Measurements from ENCODE around the gene FFAR1. TPM values are rescaled to one million over a fixed set of nuclear protein-coding genes. Genes with fewer than 3 reads are reported as not detected.

FFAR1 gene
- total RNA-seq, 2 experiments from 2014 or later: not detected

- POLR2A ChIA-PET: no interaction called here
- Mint-ChIP-seq H3K27ac (no peak overlapping the region), H3K4me1 (no peaks in the 10 kb centered on the region), H3K9me3 (no peaks in the 10 kb centered on the region), H3K27me3 (peaks cover 5% of the 10 kb centered on the region), H3K4me3 (no peak overlapping the region), H3K36me3 (no peaks in the 10 kb centered on the region)
- DNase-seq: no peak
- ATAC-seq (ENCODE audit: low read depth): no peak
Observed at GRCh38 chr19:35309481-35310279, 38.0 kb upstream of the FFAR1 start.

DNA sequence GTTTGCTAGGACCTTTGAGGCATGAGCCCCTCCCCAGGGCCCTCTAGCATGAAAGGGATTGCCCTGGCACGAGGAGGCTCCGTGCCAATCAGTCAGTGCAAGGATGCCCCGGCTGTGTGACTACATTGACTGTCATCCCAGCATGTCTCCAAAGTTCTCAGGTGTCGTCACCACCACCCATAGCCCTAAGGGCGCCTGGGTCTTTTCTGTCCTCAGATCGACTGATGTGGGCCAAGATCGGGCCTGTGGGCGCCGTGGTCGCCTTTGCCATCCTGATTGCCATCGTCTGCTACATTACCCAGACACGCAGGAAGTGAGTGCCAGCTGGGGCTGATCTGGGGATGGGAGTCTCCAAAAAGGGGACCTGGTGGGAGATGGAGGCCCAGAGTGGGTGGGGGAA is 37.4 kb upstream of the FFAR1 start:
- ATAC-seq (ENCODE audit: low read depth) (no peak), DNase-seq (no peak)
- Mint-ChIP-seq H3K4me1 (no peaks in the 10 kb centered on the region), H3K4me3 (no peak overlapping the region), H3K36me3 (no peaks in the 10 kb centered on the region), H3K27ac (no peak overlapping the region), H3K27me3 (peaks cover 5% of the 10 kb centered on the region), H3K9me3 (no peaks in the 10 kb centered on the region)
- POLR2A ChIA-PET: no interaction called here

DNA sequence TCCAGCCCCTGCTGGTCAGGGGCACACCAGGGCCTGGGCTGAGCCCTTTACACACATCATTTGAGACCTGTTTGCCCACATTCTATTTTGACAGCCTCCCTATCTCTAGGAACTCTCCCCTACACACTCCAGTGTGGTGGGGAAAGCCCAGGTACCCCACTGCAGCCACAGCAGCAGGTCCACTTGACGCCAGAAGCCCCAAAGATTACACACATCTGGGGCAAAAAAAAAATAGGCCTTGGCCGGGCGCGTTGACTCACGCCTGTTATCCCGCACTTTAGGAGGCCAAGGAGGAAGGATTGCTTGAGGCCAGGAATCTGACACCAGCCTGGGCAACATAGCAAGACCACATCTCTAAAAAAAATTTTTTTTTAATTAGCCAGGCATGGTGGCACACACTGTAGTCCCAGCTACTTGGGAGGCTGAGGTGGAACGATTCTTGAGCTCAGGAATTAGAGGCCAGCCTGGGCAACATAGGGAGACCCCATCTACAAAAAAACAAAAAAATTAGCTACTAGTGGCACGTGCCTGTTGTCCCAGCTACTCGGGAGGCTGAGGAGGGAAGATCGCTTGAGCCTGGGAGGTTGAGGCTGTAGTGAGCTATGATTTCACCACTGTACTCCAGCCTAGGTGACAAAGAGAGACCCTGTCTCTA is 36.8 kb upstream of the FFAR1 start:
- Mint-ChIP-seq H3K36me3 (no peaks in the 10 kb centered on the region), H3K27me3 (peaks cover 5% of the 10 kb centered on the region), H3K9me3 (no peaks in the 10 kb centered on the region), H3K4me3 (no peak overlapping the region), H3K4me1 (no peaks in the 10 kb centered on the region), H3K27ac (no peak overlapping the region)
- POLR2A ChIA-PET: no interaction called here
- no peak for ATAC-seq (ENCODE audit: low read depth)
- no peak for DNase-seq

DNA sequence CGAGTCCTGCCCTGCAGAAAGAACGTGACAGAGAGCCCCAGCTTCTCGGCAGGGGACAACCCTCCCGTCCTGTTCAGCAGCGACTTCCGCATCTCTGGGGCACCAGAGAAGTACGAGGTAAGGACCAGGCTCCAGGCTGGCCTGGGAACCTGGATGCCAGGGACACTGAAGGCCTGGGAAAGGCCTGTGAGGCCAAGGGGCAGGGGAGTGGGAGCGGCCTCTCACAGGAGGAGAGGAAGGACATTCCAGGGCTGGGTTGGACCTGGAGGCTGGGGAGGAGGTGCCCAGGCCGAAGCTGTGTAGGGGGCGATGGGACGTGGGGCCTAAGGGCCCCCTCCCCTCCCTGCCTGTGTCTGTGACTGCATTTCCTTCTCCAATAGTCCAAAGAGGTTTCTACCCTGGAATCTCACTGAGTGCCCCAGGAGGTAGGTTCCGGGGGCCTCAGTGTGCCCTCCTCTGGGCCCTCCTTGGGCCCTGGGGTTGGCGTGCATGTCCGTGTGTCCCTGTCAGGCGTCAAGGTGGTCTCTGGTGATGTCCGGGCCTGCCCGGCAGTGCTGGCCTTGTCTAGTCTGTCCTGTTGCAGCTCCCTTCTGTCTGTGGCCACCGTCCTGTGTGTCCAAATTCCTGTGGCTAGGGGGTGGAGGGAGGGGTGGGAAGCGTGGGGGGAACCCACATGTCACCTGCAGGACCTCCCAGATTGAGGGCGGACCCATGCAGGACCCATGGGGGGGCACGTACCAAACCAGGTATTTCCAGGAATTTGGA is 35.6 kb upstream of the FFAR1 start:
- H3K4me3 Mint-ChIP-seq: no peak overlapping the region
- no peak overlapping the region for H3K27ac Mint-ChIP-seq

DNA sequence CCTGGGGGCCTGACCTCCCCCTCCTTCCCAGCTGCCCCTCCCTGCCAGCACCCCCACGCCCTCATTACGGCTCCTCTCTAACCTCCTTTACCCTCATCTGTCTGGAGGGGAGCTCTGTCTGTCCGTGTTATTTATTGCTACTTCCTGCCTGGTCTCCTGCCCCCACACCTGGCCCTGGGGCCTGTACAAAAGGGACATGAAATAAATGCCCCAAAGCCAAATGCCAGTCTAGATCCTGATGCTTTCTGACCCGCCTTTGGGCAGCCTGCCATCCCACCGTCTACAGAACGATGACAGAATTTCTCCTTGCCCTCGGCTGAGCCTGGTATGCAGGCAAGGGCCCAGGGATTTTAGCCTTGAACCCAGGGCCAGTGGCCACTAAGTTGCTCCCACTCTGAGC is 34.1 kb upstream of the FFAR1 start:
- no peaks in the 10 kb centered on the region for H3K36me3 Mint-ChIP-seq
- H3K4me1 Mint-ChIP-seq: peaks cover 2% of the 10 kb centered on the region
- POLR2A ChIA-PET: interaction anchor here (1.0 kb wide), 1 partner anchor 103 kb away, joined by 3 read pairs; no protein-coding TSS in a partner anchor
- H3K27ac Mint-ChIP-seq: no peak overlapping the region
- H3K9me3 Mint-ChIP-seq: no peaks in the 10 kb centered on the region
- ATAC-seq (ENCODE audit: low read depth) (no peak), DNase-seq (no peak)
- no peak overlapping the region for H3K4me3 Mint-ChIP-seq
- H3K27me3 Mint-ChIP-seq: peaks cover 5% of the 10 kb centered on the region

More for the DNA sequence above, 35.6 kb upstream of the FFAR1 start:
- H3K27me3 Mint-ChIP-seq: peaks cover 5% of the 10 kb centered on the region
- no peaks in the 10 kb centered on the region for H3K9me3 Mint-ChIP-seq
- DNase-seq: no peak
- POLR2A ChIA-PET: no interaction called here
- H3K36me3 Mint-ChIP-seq: no peaks in the 10 kb centered on the region
- no peaks in the 10 kb centered on the region for H3K4me1 Mint-ChIP-seq
- no peak for ATAC-seq (ENCODE audit: low read depth)

- H3K36me3 Mint-ChIP-seq: no peaks in the 10 kb centered on the region
- peaks cover 7% of the 10 kb centered on the region for H3K4me1 Mint-ChIP-seq
- DNase-seq (no peak), ATAC-seq (ENCODE audit: low read depth) (no peak)
- H3K27ac Mint-ChIP-seq: no peak overlapping the region
- no peak overlapping the region for H3K4me3 Mint-ChIP-seq
- POLR2A ChIA-PET: interaction anchor here (1.0 kb wide), 1 partner anchor 104 kb away, joined by 3 read pairs; no protein-coding TSS in a partner anchor
- H3K27me3 Mint-ChIP-seq: peaks cover under 1% of the 10 kb centered on the region
- no peaks in the 10 kb centered on the region for H3K9me3 Mint-ChIP-seq
Observed at GRCh38 chr19:35314031-35314430, 33.7 kb upstream of the FFAR1 start.

GRCh38 chr19:35314858-35315470 is 32.7 kb upstream of the FFAR1 start:
- Mint-ChIP-seq H3K27me3 (no peaks in the 10 kb centered on the region), H3K9me3 (no peaks in the 10 kb centered on the region), H3K36me3 (no peaks in the 10 kb centered on the region), H3K27ac (no peak overlapping the region), H3K4me1 (peaks cover 7% of the 10 kb centered on the region), H3K4me3 (no peak overlapping the region)
- DNase-seq (no peak), ATAC-seq (ENCODE audit: low read depth) (no peak)
- POLR2A ChIA-PET: no interaction called here

GRCh38 chr19:35315883-35316282 is 31.8 kb upstream of the FFAR1 start:
- Mint-ChIP-seq H3K4me3 (no peak overlapping the region), H3K36me3 (no peaks in the 10 kb centered on the region), H3K9me3 (no peaks in the 10 kb centered on the region), H3K4me1 (peaks cover 7% of the 10 kb centered on the region), H3K27me3 (no peaks in the 10 kb centered on the region), H3K27ac (no peak overlapping the region)
- no peak for ATAC-seq (ENCODE audit: low read depth)
- DNase-seq: no peak
- POLR2A ChIA-PET: no interaction called here

- Mint-ChIP-seq H3K36me3 (no peaks in the 10 kb centered on the region), H3K27ac (no peak overlapping the region), H3K4me3 (no peak overlapping the region), H3K27me3 (peaks cover 4% of the 10 kb centered on the region), H3K4me1 (peaks cover 7% of the 10 kb centered on the region), H3K9me3 (no peaks in the 10 kb centered on the region)
- no peak for ATAC-seq (ENCODE audit: low read depth)
- DNase-seq: no peak
- POLR2A ChIA-PET: no interaction called here
Observed at GRCh38 chr19:35316560-35316959, 31.1 kb upstream of the FFAR1 start.

DNA sequence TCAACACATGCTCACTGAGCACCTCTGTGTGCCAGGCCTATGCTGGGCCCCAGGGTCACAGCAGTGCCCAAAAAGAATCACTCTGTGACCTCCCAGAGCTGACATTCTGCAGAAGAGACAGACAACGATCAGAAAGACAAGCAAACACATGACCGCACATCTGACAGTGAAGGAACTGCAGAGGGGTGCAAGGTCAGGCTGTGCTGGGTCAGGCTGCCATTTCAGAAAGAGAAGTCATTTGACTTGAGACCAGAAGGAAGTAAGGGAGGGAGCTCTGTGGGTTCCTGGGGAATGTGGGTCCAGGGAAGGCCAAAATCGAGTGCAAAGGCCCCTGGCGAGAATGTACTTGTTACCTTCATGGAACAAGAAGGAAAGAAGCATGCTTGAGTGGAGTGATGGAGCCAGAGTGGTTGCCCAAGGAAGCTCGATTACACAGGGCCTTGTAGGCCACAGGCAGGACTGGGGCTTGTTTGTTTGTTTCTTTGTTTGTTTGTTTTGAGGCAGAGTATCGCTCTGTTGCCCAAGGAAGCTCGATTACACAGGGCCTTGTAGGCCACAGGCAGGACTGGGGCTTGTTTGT is 30.1 kb upstream of the FFAR1 start:
- H3K9me3 Mint-ChIP-seq: peaks cover 2% of the 10 kb centered on the region
- no peak for ATAC-seq (ENCODE audit: low read depth)

DNA sequence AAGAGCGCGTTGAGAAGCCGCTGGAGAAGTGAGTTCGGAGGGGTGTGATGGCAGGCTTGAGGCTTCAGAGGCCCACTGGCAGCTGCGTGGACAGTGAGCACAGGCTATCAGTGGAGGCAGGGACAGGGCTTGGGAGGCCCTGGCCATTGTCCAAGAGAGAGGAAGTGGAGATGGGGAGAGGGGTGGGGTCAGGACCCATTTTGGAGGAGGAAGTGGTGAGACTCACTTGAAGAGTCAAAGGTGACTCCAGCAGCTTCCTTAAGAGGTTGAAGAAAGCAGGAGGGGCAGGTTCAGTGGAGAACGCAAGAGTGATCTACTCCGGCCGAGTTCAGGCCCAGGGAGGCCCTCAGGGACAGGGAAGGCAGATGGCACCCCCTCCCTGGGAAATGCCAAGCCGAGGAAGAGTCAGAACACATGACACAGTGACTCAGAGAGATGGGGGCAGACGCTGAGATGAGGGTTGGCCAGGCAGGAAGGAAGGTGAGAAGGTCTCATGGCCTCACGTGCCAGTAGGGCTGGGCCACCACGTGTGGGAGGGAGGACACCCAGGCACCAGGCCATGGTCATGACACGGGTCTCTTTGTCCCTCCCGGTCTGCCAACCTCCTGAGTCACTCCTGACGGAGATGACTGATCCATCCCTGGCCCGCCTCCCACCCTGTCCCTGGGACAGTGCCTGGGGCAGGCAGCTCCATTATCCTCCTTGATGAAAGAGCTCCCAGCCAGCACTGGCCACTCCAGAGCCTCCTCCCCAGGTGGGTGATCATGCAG is 28.8 kb upstream of the FFAR1 start:
- Mint-ChIP-seq H3K9me3 (peaks cover 2% of the 10 kb centered on the region), H3K36me3 (peaks cover 2% of the 10 kb centered on the region), H3K4me1 (peaks cover 7% of the 10 kb centered on the region), H3K27ac (peak overlapping the region; percentile 81), H3K4me3 (peak overlapping the region; percentile 7), H3K27me3 (peaks cover 9% of the 10 kb centered on the region)
- POLR2A ChIA-PET: interaction anchor here (0.5 kb wide), 1 partner anchor 28 kb away, joined by 3 read pairs; no protein-coding TSS in a partner anchor
- ATAC-seq (ENCODE audit: low read depth) (peak; percentile 65), DNase-seq (no peak)

More for the DNA sequence above, 30.1 kb upstream of the FFAR1 start:
- no peak for DNase-seq
- H3K4me3 Mint-ChIP-seq: no peak overlapping the region
- H3K27ac Mint-ChIP-seq: no peak overlapping the region
- H3K27me3 Mint-ChIP-seq: peaks cover 6% of the 10 kb centered on the region
- peaks cover 2% of the 10 kb centered on the region for H3K36me3 Mint-ChIP-seq
- H3K4me1 Mint-ChIP-seq: peaks cover 7% of the 10 kb centered on the region
- POLR2A ChIA-PET: no interaction called here

DNA sequence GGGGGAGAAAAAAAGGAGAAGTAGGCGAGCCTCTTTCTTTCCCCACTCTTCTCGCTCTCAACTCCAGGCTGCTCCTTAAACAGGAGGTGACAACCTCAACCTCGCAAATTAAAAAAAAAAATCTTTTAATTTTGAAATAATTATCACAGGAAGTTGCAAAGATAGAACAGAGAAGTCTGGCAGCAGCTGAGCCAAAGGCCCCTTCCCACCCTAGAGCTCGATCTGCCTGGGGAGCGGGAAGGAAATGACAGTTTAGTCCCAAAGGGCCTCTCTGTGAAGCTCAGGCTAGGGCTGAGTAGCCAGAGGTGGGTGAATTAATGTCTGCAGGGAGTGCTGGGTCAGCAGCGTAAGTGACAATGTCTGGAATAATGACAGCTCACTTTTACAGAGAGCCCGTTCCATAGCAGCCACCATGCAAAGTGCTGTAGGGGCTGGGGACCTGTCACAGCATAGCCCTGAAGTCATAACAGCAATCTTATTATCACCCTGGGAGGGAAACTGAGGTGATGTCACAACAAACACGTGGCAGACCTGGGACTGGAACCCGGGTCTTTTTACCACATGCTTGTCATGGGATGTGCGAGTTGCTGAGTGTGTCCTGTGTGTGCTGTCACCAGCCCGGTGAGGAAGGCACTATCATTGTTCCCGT is 27.5 kb upstream of the FFAR1 start:
- Mint-ChIP-seq H3K4me1 (peaks cover 7% of the 10 kb centered on the region), H3K36me3 (peaks cover 2% of the 10 kb centered on the region), H3K9me3 (peaks cover 2% of the 10 kb centered on the region), H3K27ac (no peak overlapping the region), H3K4me3 (no peak overlapping the region), H3K27me3 (peaks cover 11% of the 10 kb centered on the region)
- ATAC-seq (ENCODE audit: low read depth): no peak
- POLR2A ChIA-PET: no interaction called here
- DNase-seq: no peak
